ENCODE measurements around the gene NUDCD2. TPM values are rescaled to one million over a fixed set of nuclear protein-coding genes. Genes with fewer than 3 reads are reported as not detected.

The NUDCD2 gene
- total and polyA plus RNA-seq, 2 donors from 2014 or later: 23.1 to 24.3 TPM

DNA sequence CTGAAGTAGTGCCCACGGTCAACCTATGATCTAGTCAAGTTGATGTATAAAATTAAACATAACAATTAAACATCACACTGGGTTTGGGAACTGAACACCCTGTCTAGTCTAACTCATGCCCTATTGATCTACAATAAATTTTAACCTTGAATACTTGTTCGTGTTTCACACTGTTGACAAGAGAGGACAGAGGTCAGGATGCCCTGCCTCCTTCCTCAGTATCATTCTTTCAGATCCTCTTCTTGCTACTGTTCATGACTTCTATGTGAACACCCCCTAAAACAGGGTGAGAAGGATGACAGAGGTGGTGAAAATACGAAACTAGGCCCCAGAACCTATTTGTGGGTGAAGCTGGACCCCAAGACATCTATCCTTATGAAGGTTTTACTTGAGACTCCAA, 37.4 kb upstream of the NUDCD2 start:
- Histone ChIP-seq H3K36me3 (ENCODE audit: control insufficient read depth in 2 of 3, insufficient read depth in 3 of 3, low read length in 3 of 3) (no peaks in the 10 kb centered on the region), H3K9ac (ENCODE audit: low read length in 3 of 3) (no peak overlapping the region), H3K27ac (ENCODE audit: low read depth in 2 of 2, low read length in 2 of 2) (no peak overlapping the region), H3K9me3 (ENCODE audit: control insufficient read depth in 2 of 3, insufficient read depth in 1 of 3, low read length in 3 of 3) (peaks cover 0 to 6% (median 0%) of the 10 kb centered on the region in 3 donors), H3K4me1 (ENCODE audit: control insufficient read depth in 2 of 3, insufficient read depth in 2 of 3, low read depth in 1 of 3, low read length in 3 of 3) (no peaks in the 10 kb centered on the region), H3K4me3 (ENCODE audit: low read length in 3 of 3) (no peak overlapping the region), H3K27me3 (ENCODE audit: control insufficient read depth, insufficient read depth, low read length) (no peaks in the 10 kb centered on the region)
- no peak for TF ChIP-seq CTCF (IDR thresholded peaks at IDR 0.05; ENCODE audit: borderline replicate concordance, extremely low read depth, insufficient read depth)
- intact Hi-C loops (cut with DNase I): no loop called here
- no peak for FAIRE-seq
- no peak for DNase-seq

- H3K4me3 ChIP-seq (ENCODE audit: low read length in 3 of 3): no peak overlapping the region
- intact Hi-C loops (cut with DNase I): no loop called here
- no peaks in the 10 kb centered on the region for H3K36me3 ChIP-seq (ENCODE audit: control insufficient read depth in 2 of 3, insufficient read depth in 3 of 3, low read length in 3 of 3)
- H3K27me3 ChIP-seq (ENCODE audit: control insufficient read depth, insufficient read depth, low read length): no peaks in the 10 kb centered on the region
- no peak for DNase-seq
- no peak for TF ChIP-seq CTCF (IDR thresholded peaks at IDR 0.05; ENCODE audit: borderline replicate concordance, extremely low read depth, insufficient read depth)
- no peak overlapping the region for H3K9ac ChIP-seq (ENCODE audit: low read length in 3 of 3)
- no peak for FAIRE-seq
- peaks cover 0 to 4% (median 0%) of the 10 kb centered on the region in 3 donors for H3K4me1 ChIP-seq (ENCODE audit: control insufficient read depth in 2 of 3, insufficient read depth in 2 of 3, low read depth in 1 of 3, low read length in 3 of 3)
- no peak overlapping the region for H3K27ac ChIP-seq (ENCODE audit: low read depth in 2 of 2, low read length in 2 of 2)
- peaks cover 0 to 6% (median 0%) of the 10 kb centered on the region in 3 donors for H3K9me3 ChIP-seq (ENCODE audit: control insufficient read depth in 2 of 3, insufficient read depth in 1 of 3, low read length in 3 of 3)
Observed at GRCh38 chr5:163496286-163496685, 36.4 kb upstream of the NUDCD2 start.

- no peak for TF ChIP-seq CTCF (IDR thresholded peaks at IDR 0.05; ENCODE audit: borderline replicate concordance, extremely low read depth, insufficient read depth)
- Histone ChIP-seq H3K36me3 (ENCODE audit: control insufficient read depth in 2 of 3, insufficient read depth in 3 of 3, low read length in 3 of 3) (no peaks in the 10 kb centered on the region), H3K4me1 (ENCODE audit: control insufficient read depth in 2 of 3, insufficient read depth in 2 of 3, low read depth in 1 of 3, low read length in 3 of 3) (peaks cover 0 to 5% (median 4%) of the 10 kb centered on the region in 3 donors), H3K9me3 (ENCODE audit: control insufficient read depth in 2 of 3, insufficient read depth in 1 of 3, low read length in 3 of 3) (no peaks in the 10 kb centered on the region), H3K9ac (ENCODE audit: low read length in 3 of 3) (no peak overlapping the region), H3K27me3 (ENCODE audit: control insufficient read depth, insufficient read depth, low read length) (no peaks in the 10 kb centered on the region), H3K27ac (ENCODE audit: low read depth in 2 of 2, low read length in 2 of 2) (peak overlapping the region in 1 of 2 donors; percentile 20), H3K4me3 (ENCODE audit: low read length in 3 of 3) (no peak overlapping the region)
- no peak for FAIRE-seq
- intact Hi-C loops (cut with DNase I): no loop called here
- peak in 1 of 5 donors; percentile 0 for DNase-seq
Observed at GRCh38 chr5:163489745-163490075, 29.8 kb upstream of the NUDCD2 start.
